Measurements from ENCODE around the gene DHX40. TPM values are rescaled to one million over a fixed set of nuclear protein-coding genes. Genes with fewer than 3 reads are reported as not detected.
A peak's percentile ranks its signal among the peaks of the same experiment; 100 is the strongest.

DHX40 gene
- total RNA-seq, 1 donor, result 76.4 TPM

- Histone ChIP-seq H3K4me2 (ENCODE audit: insufficient read depth, low read length) (peak overlapping the region; percentile 97), H3K4me1 (ENCODE audit: insufficient read depth, low read length) (peaks cover 41% of the 10 kb centered on the region), H3K4me3 (ENCODE audit: insufficient read depth, low read length) (peak overlapping the region; percentile 99), H2AFZ (ENCODE audit: low read length) (no peak overlapping the region), H3K36me3 (ENCODE audit: insufficient read depth, low read length) (no peaks in the 10 kb centered on the region), H4K20me1 (ENCODE audit: insufficient read depth, low read length) (peaks cover 51% of the 10 kb centered on the region), H3K27me3 (ENCODE audit: insufficient read depth, low read length) (no peaks in the 10 kb centered on the region), H3K79me2 (ENCODE audit: insufficient read depth, low read length) (peaks cover 63% of the 10 kb centered on the region), H3K9me3 (ENCODE audit: low read depth, low read length) (no peaks in the 10 kb centered on the region), H3K27ac (ENCODE audit: low read depth, low read length) (peak overlapping the region; percentile 99)
- DNase-seq (ENCODE audit: insufficient read length, low spot score, missing footprints), result no peak
- TF ChIP-seq CTCF (IDR thresholded peaks at IDR 0.05; ENCODE audit: extremely low read depth, low read depth, low read length), result no peak
Measured at GRCh38 chr17:59620518-59621259, 55.3 kb downstream of the DHX40 start.

- Histone ChIP-seq H2AFZ (ENCODE audit: low read length) (no peak overlapping the region), H4K20me1 (ENCODE audit: insufficient read depth, low read length) (peaks cover 62% of the 10 kb centered on the region), H3K79me2 (ENCODE audit: insufficient read depth, low read length) (peaks cover 74% of the 10 kb centered on the region), H3K9me3 (ENCODE audit: low read depth, low read length) (no peaks in the 10 kb centered on the region), H3K4me3 (ENCODE audit: insufficient read depth, low read length) (peak overlapping the region; percentile 99), H3K4me1 (ENCODE audit: insufficient read depth, low read length) (peaks cover 46% of the 10 kb centered on the region), H3K36me3 (ENCODE audit: insufficient read depth, low read length) (no peaks in the 10 kb centered on the region), H3K27me3 (ENCODE audit: insufficient read depth, low read length) (no peaks in the 10 kb centered on the region), H3K27ac (ENCODE audit: low read depth, low read length) (peak overlapping the region; percentile 56), H3K4me2 (ENCODE audit: insufficient read depth, low read length) (peak overlapping the region; percentile 97)
- no peak for DNase-seq (ENCODE audit: insufficient read length, low spot score, missing footprints)
- no peak for TF ChIP-seq CTCF (IDR thresholded peaks at IDR 0.05; ENCODE audit: extremely low read depth, low read depth, low read length)
Measured at GRCh38 chr17:59621771-59622170, 56.4 kb downstream of the DHX40 start.

GRCh38 chr17:59623151-59623550 is 57.7 kb downstream of the DHX40 start:
- Histone ChIP-seq H3K4me3 (ENCODE audit: insufficient read depth, low read length) (peak overlapping the region; percentile 99), H3K4me1 (ENCODE audit: insufficient read depth, low read length) (peaks cover 48% of the 10 kb centered on the region), H3K4me2 (ENCODE audit: insufficient read depth, low read length) (peak overlapping the region; percentile 97), H4K20me1 (ENCODE audit: insufficient read depth, low read length) (peaks cover 76% of the 10 kb centered on the region), H3K9me3 (ENCODE audit: low read depth, low read length) (no peaks in the 10 kb centered on the region), H3K79me2 (ENCODE audit: insufficient read depth, low read length) (peaks cover 88% of the 10 kb centered on the region), H3K27ac (ENCODE audit: low read depth, low read length) (peak overlapping the region; percentile 47), H3K27me3 (ENCODE audit: insufficient read depth, low read length) (no peaks in the 10 kb centered on the region), H2AFZ (ENCODE audit: low read length) (no peak overlapping the region), H3K36me3 (ENCODE audit: insufficient read depth, low read length) (no peaks in the 10 kb centered on the region)
- DNase-seq (ENCODE audit: insufficient read length, low spot score, missing footprints), result no peak
- no peak for TF ChIP-seq CTCF (IDR thresholded peaks at IDR 0.05; ENCODE audit: extremely low read depth, low read depth, low read length)

- peak overlapping the region; percentile 4 for H3K27ac ChIP-seq (ENCODE audit: low read depth, low read length)
- peaks cover 42% of the 10 kb centered on the region for H3K4me1 ChIP-seq (ENCODE audit: insufficient read depth, low read length)
- H3K4me2 ChIP-seq (ENCODE audit: insufficient read depth, low read length), result peak overlapping the region; percentile 3
- H2AFZ ChIP-seq (ENCODE audit: low read length), result no peak overlapping the region
- no peak for DNase-seq (ENCODE audit: insufficient read length, low spot score, missing footprints)
- H3K79me2 ChIP-seq (ENCODE audit: insufficient read depth, low read length), result peaks cover 100% of the 10 kb centered on the region
- H4K20me1 ChIP-seq (ENCODE audit: insufficient read depth, low read length), result peaks cover 98% of the 10 kb centered on the region
- no peaks in the 10 kb centered on the region for H3K27me3 ChIP-seq (ENCODE audit: insufficient read depth, low read length)
- H3K9me3 ChIP-seq (ENCODE audit: low read depth, low read length), result no peaks in the 10 kb centered on the region
- no peaks in the 10 kb centered on the region for H3K36me3 ChIP-seq (ENCODE audit: insufficient read depth, low read length)
- H3K4me3 ChIP-seq (ENCODE audit: insufficient read depth, low read length), result no peak overlapping the region
- no peak for TF ChIP-seq CTCF (IDR thresholded peaks at IDR 0.05; ENCODE audit: extremely low read depth, low read depth, low read length)
Measured at GRCh38 chr17:59626756-59627155, 61.3 kb downstream of the DHX40 start.
